GM23338 (cell line): ENCODE data around the gene CYP3A5.

ENCODE experiments used
- CTCF ChIP-seq, 2 experiments: fragments of 200-600 bp in 1 of 2; sonication (generic) in 1 of 2; conservative IDR thresholded peaks; 2 replicates each; pipeline versions ENCODE4 v1.5.1 to v1.6.1; 2016 to 2017; ENCODE audit warnings: antibody characterized with exemption in 2 of 2, low read depth in 2 of 2, mild to moderate bottlenecking in 2 of 2, moderate library complexity in 1 of 2
- EZH2 ChIP-seq: fragments of 200-600 bp; sonication (generic); IDR thresholded peaks from one replicate; pipeline ENCODE4 v1.8.0; 2017; ENCODE audit warnings: antibody characterized with exemption, mild to moderate bottlenecking, low read depth; ENCODE audit not compliant: unreplicated experiment
- EZH2phosphoT487 ChIP-seq: fragments of 200-600 bp; sonication (generic); IDR thresholded peaks from one replicate; pipeline ENCODE4 v1.8.1; 2018; ENCODE audit warnings: antibody characterized with exemption; ENCODE audit not compliant: unreplicated experiment
- JUNB ChIP-seq: IDR thresholded peaks from one replicate; pipeline ENCODE4 v1.6.1; 2016; ENCODE audit warnings: antibody characterized with exemption; ENCODE audit not compliant: unreplicated experiment
- POLR2AphosphoS5 ChIP-seq: IDR thresholded peaks from 2 replicates; pipeline ENCODE4 v1.6.1; 2016; ENCODE audit warnings: antibody characterized with exemption, low read depth
- STAT1 ChIP-seq: IDR thresholded peaks from one replicate; pipeline ENCODE4 v1.6.1; 2016; ENCODE audit warnings: antibody characterized with exemption; ENCODE audit not compliant: unreplicated experiment
- ZNF114 ChIP-seq: fragments of 250-450 bp; sonication (Bioruptor Pico); IDR thresholded peaks from 2 replicates; pipeline ENCODE4 v1.5.0; 2020; ENCODE audit warnings: mild to moderate bottlenecking, moderate library complexity

GRCh38 chr7:99669782-99670181 is 10.0 kb downstream of the CYP3A5 start:
- no peak for TF ChIP-seq EZH2
- TF ChIP-seq CTCF (conservative IDR thresholded peaks at IDR 0.05; ENCODE audit: low read depth in 2 of 2), result no peak
- no peak for TF ChIP-seq JUNB
- no peak for TF ChIP-seq POLR2AphosphoS5
- TF ChIP-seq STAT1, result no peak
- TF ChIP-seq ZNF114 (CRISPR knock-in tag), result no peak
- no peak for TF ChIP-seq EZH2phosphoT487
